ENCODE results near the gene ZNFX1. TPM values are rescaled to one million over a fixed set of nuclear protein-coding genes. Genes with fewer than 3 reads are reported as not detected.

ZNFX1 gene
- 10 to 100 TPM; 55.8 to 58.5 (median 57.8) TPM for total RNA-seq
- 42.9 TPM for total RNA-seq (2013)

- under 1% methylated on average over 78 of the region's 80 CpGs for WGBS (ENCODE audit: insufficient coverage)
- Mint-ChIP-seq H3K4me3 (peak within 1 kb of the TSS; percentile 97), H3K9me3 (peaks cover 6% of the 10 kb centered on the region in 2 donors), H3K27ac (peak within 1 kb of the TSS; percentile 94 to 95), H3K4me1 (peaks cover 69 to 81% of the 10 kb centered on the region in 2 donors), H3K36me3 (peaks cover 37% of the 10 kb centered on the region), H3K27me3 (ENCODE audit: low read depth in 2 of 2) (no peaks in the 10 kb centered on the region)
- intact Hi-C loops (cut with micrococcal nuclease), result loop anchor here (1.0 to 10.0 kb wide), 4 partner anchors 44 to 387 kb away; partner anchors contain the start of genes CSE1L and DDX27
- peak within 1 kb of the TSS; percentile 90 for H3K27ac ChIP-seq (ENCODE audit: low read length)
- H3K9me3 ChIP-seq (ENCODE audit: control insufficient read depth, insufficient read depth, low read length), result peaks cover 30% of the 10 kb centered on the region
- peaks cover 54% of the 10 kb centered on the region for H3K36me3 ChIP-seq (ENCODE audit: control insufficient read depth, insufficient read depth, low read length)
- DNase-seq (peak; percentile 97 to 99), ATAC-seq (peak; percentile 83 to 95 (median 86))
- H3K4me3 ChIP-seq (ENCODE audit: low read length), result peak within 1 kb of the TSS; percentile 76
- no peaks in the 10 kb centered on the region for H3K27me3 ChIP-seq (ENCODE audit: control insufficient read depth, insufficient read depth, low read length)
- TF ChIP-seq CTCF (IDR thresholded peaks at IDR 0.05), result no peak
- peaks cover 58% of the 10 kb centered on the region for H3K4me1 ChIP-seq (ENCODE audit: control insufficient read depth, insufficient read depth, low read length)
Measured at GRCh38 chr20:49278036-49278817, at the start of gene ZNFX1. Gene ZNFX1, minus strand, starts transcription at chr20:49278057. Its CDS starts 2,218 bp downstream, at chr20:49275839.

- no peak for ATAC-seq
- peaks cover 7 to 20% of the 10 kb centered on the region in 2 donors for H3K4me1 Mint-ChIP-seq
- no peak overlapping the region for H3K27ac ChIP-seq (ENCODE audit: low read length)
- H3K27me3 ChIP-seq (ENCODE audit: control insufficient read depth, insufficient read depth, low read length), result no peaks in the 10 kb centered on the region
- H3K4me1 ChIP-seq (ENCODE audit: control insufficient read depth, insufficient read depth, low read length), result peaks cover 10% of the 10 kb centered on the region
- TF ChIP-seq CTCF (IDR thresholded peaks at IDR 0.05), result no peak
- H3K36me3 ChIP-seq (ENCODE audit: control insufficient read depth, insufficient read depth, low read length), result no peaks in the 10 kb centered on the region
- no peak overlapping the region for H3K4me3 ChIP-seq (ENCODE audit: low read length)
- H3K36me3 Mint-ChIP-seq, result no peaks in the 10 kb centered on the region
- no peaks in the 10 kb centered on the region for H3K9me3 ChIP-seq (ENCODE audit: control insufficient read depth, insufficient read depth, low read length)
- H3K4me3 Mint-ChIP-seq, result no peak overlapping the region
- DNase-seq, result no peak
- peaks cover 13 to 18% of the 10 kb centered on the region in 2 donors for H3K27me3 Mint-ChIP-seq (ENCODE audit: low read depth in 2 of 2)
- no peak overlapping the region for H3K27ac Mint-ChIP-seq
- no peaks in the 10 kb centered on the region for H3K9me3 Mint-ChIP-seq
- intact Hi-C loops (cut with micrococcal nuclease), result no loop called here
- 86% methylated on average over 10 of the region's 10 CpGs for WGBS (ENCODE audit: insufficient coverage)
Measured at GRCh38 chr20:49326026-49326425, 48.2 kb upstream of the ZNFX1 start.

GRCh38 chr20:49324306-49324705, 46.4 kb upstream of the ZNFX1 start:
- DNase-seq (no peak), ATAC-seq (peak in 1 of 3 donors; percentile 57)
- TF ChIP-seq CTCF (IDR thresholded peaks at IDR 0.05), result no peak
- no peaks in the 10 kb centered on the region for H3K36me3 ChIP-seq (ENCODE audit: control insufficient read depth, insufficient read depth, low read length)
- Mint-ChIP-seq H3K27ac (peak overlapping the region in 1 of 2 donors; percentile 44), H3K36me3 (no peaks in the 10 kb centered on the region), H3K4me1 (peaks cover 7 to 21% of the 10 kb centered on the region in 2 donors), H3K9me3 (no peaks in the 10 kb centered on the region), H3K4me3 (no peak overlapping the region), H3K27me3 (ENCODE audit: low read depth in 2 of 2) (peaks cover 19 to 25% of the 10 kb centered on the region in 2 donors)
- no peaks in the 10 kb centered on the region for H3K9me3 ChIP-seq (ENCODE audit: control insufficient read depth, insufficient read depth, low read length)
- H3K27ac ChIP-seq (ENCODE audit: low read length), result no peak overlapping the region
- peaks cover 12% of the 10 kb centered on the region for H3K4me1 ChIP-seq (ENCODE audit: control insufficient read depth, insufficient read depth, low read length)
- WGBS (ENCODE audit: insufficient coverage), result 86% methylated on average over 5 of the region's 5 CpGs
- no peak overlapping the region for H3K4me3 ChIP-seq (ENCODE audit: low read length)
- peaks cover 11% of the 10 kb centered on the region for H3K27me3 ChIP-seq (ENCODE audit: control insufficient read depth, insufficient read depth, low read length)
- intact Hi-C loops (cut with micrococcal nuclease), result loop anchor here (5.0 kb wide), 1 partner anchor 47 kb away; the partner anchor contains the start of gene ZNFX1

Measured in natural killer cell (primary cell).